Vagina (tissue), 2 donors: ENCODE data around the gene NF2. TPM values are rescaled to one million over a fixed set of nuclear protein-coding genes. Genes with fewer than 3 reads are reported as not detected.
A peak's percentile ranks its signal among the peaks of the same experiment; 100 is the strongest.

Experiments used
- DNase-seq, 2 donors: peaks; one replicate each; pipeline ENCODE4 v3.0.0-alpha.2; 2017; ENCODE audit errors: extremely low spot score in 2 of 2
- H3K27ac ChIP-seq: fragments of 200-600 bp; sonication (generic); one replicate; pipeline ENCODE4 v1.5.1; 2019
- H3K27me3 ChIP-seq: fragments of 200-600 bp; sonication (generic); one replicate; pipeline ENCODE4 v1.5.1; 2019
- H3K36me3 ChIP-seq, 2 donors: fragments of 200-600 bp; sonication (generic); one replicate each; pipeline ENCODE4 v1.5.1; 2017 to 2019
- H3K4me1 ChIP-seq: fragments of 200-600 bp; sonication (generic); one replicate; pipeline ENCODE4 v1.5.1; 2019
- H3K4me3 ChIP-seq, 2 donors: fragments of 200-600 bp; sonication (generic); 1 replicate in 1 of 2; 2 replicates in 1 of 2; pipeline ENCODE4 v1.5.1; 2016 to 2019
- H3K9me3 ChIP-seq: fragments of 200-600 bp; sonication (generic); one replicate; pipeline ENCODE4 v1.5.1; 2019
- POLR2A ChIP-seq, 2 donors: fragments of 450-650 bp; IDR thresholded peaks; one replicate each; pipeline ENCODE4 v1.6.1; 2017; ENCODE audit warnings: antibody characterized with exemption in 2 of 2, mild to moderate bottlenecking in 2 of 2, moderate library complexity in 2 of 2
- POLR2AphosphoS5 ChIP-seq, 2 donors: sonication (generic); formaldehyde crosslinking; IDR thresholded peaks; one replicate each; pipeline ENCODE4 v1.9.0; 2017; ENCODE audit warnings: antibody characterized with exemption in 2 of 2, mild to moderate bottlenecking in 2 of 2, low read depth in 1 of 2; ENCODE audit not compliant: insufficient read depth in 1 of 2
- intact Hi-C: fragments of 100-400 bp; cut with DNase I; formaldehyde crosslinking; loops from one replicate; pipeline ENCODE4 v1.15.1; 2023
- total RNA-seq: library from RNA; depleted of rRNA; stranded (reverse); fragments of >200 nt; gene quantifications from one replicate; pipeline ENCODE4 v1.2.3, GENCODE V29; 2016
- TF ChIP-seq, protein P1 (sequence below), 3 experiments: fragments of 450-650 bp in 2 of 3; fragments of 200-600 bp in 1 of 3; sonication (generic) in 1 of 3; IDR thresholded peaks; one replicate each; pipeline ENCODE4 v1.5.1; 2017 to 2019; ENCODE audit warnings: antibody characterized with exemption in 3 of 3, mild to moderate bottlenecking in 2 of 3, moderate library complexity in 2 of 3

NF2 gene
- total RNA-seq, 1 donor from 2014 or later, result 15.7 TPM

DNA sequence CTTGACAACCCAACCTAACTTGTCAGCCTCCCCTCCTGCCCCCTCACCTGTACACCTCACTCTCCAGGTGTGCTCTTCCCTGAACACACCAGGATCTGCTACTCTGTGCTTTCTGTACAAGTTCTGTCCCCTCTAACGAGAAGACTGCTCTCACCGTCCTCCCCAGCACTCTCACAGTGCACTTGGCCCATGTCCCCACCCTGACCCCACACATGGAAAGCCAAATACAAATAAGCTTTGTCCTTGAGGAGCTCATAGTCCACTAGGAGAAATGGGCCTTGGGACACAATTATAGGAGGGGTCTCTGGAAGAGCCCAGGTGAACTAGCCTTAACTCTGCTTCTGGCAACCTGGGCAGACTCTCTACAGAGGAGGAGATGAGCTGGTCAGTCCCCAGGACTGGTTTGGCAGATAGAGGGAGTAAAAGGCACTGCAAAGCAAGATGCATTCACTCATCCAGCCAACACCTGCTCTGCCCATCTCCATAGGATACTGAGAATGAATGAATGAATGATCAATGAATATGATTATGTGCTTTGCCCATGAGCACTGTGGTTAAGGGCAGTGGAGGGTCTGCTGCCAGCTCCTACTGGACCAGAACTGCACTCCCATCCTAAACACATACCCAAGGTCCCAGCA lies 32.4 kb upstream of the NF2 start:
- DNase-seq, result no peak
- H3K36me3 ChIP-seq, result peaks cover 0 to 16% of the 10 kb centered on the region in 2 donors
- no peak overlapping the region for H3K4me3 ChIP-seq
- intact Hi-C loops, result no loop called here
- H3K4me1 ChIP-seq, result no peaks in the 10 kb centered on the region
- H3K9me3 ChIP-seq, result no peaks in the 10 kb centered on the region
- H3K27ac ChIP-seq, result no peak overlapping the region
- H3K27me3 ChIP-seq, result no peaks in the 10 kb centered on the region
- TF ChIP-seq, protein P1, sequence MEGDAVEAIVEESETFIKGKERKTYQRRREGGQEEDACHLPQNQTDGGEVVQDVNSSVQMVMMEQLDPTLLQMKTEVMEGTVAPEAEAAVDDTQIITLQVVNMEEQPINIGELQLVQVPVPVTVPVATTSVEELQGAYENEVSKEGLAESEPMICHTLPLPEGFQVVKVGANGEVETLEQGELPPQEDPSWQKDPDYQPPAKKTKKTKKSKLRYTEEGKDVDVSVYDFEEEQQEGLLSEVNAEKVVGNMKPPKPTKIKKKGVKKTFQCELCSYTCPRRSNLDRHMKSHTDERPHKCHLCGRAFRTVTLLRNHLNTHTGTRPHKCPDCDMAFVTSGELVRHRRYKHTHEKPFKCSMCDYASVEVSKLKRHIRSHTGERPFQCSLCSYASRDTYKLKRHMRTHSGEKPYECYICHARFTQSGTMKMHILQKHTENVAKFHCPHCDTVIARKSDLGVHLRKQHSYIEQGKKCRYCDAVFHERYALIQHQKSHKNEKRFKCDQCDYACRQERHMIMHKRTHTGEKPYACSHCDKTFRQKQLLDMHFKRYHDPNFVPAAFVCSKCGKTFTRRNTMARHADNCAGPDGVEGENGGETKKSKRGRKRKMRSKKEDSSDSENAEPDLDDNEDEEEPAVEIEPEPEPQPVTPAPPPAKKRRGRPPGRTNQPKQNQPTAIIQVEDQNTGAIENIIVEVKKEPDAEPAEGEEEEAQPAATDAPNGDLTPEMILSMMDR (IDR thresholded peaks at IDR 0.05), result no peak
- TF ChIP-seq POLR2A (IDR thresholded peaks at IDR 0.05), result no peak
- TF ChIP-seq POLR2AphosphoS5 (IDR thresholded peaks at IDR 0.05; ENCODE audit: insufficient read depth in 1 of 2, low read depth in 1 of 2), result no peak

DNA sequence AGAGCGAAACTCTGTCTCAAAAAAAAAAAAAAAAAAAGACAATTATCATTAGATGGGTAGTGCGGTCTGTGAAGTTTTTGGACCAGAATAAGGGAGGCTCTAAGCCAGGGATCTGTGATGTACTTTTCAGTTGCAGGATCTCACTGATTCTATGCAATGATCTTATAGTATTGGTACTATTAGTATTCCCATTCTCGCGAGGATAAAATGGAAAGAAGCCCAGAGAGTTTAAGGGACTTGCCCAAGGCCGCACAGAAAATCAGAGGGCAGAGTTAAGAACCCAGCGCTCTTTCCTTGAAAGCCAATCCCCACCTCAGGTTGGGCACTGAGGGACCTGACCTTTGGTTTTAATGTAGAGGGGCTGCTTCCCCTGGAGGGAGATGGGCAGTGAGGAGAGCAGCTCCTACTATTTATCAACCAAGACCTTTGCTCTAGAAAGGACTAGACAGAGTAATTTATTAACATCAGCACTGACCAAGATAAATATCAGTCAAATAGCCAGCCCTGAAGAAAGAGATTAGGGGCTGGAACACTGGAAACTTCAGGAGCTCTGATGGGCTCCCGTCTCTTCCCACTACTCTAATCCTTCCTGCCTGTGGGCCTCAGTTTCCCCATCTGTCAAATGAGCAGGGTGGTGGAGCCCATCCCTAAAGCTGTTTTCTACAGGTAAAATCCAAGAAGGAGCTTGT lies 28.5 kb upstream of the NF2 start:
- H3K4me3 ChIP-seq, result no peak overlapping the region
- no peak for DNase-seq
- no peaks in the 10 kb centered on the region for H3K9me3 ChIP-seq
- H3K27ac ChIP-seq, result no peak overlapping the region
- peaks cover 2% of the 10 kb centered on the region for H3K4me1 ChIP-seq
- no peaks in the 10 kb centered on the region for H3K36me3 ChIP-seq
- no peak for TF ChIP-seq POLR2AphosphoS5 (IDR thresholded peaks at IDR 0.05; ENCODE audit: insufficient read depth in 1 of 2, low read depth in 1 of 2)
- TF ChIP-seq, protein P1 (IDR thresholded peaks at IDR 0.05), result no peak
- TF ChIP-seq POLR2A (IDR thresholded peaks at IDR 0.05), result no peak
- intact Hi-C loops, result no loop called here
- H3K27me3 ChIP-seq, result no peaks in the 10 kb centered on the region

- H3K4me3 ChIP-seq, result no peak overlapping the region
- no peak overlapping the region for H3K27ac ChIP-seq
- no peaks in the 10 kb centered on the region for H3K36me3 ChIP-seq
- TF ChIP-seq POLR2AphosphoS5 (IDR thresholded peaks at IDR 0.05; ENCODE audit: insufficient read depth in 1 of 2, low read depth in 1 of 2) (no peak), POLR2A (IDR thresholded peaks at IDR 0.05) (no peak)
- TF ChIP-seq, protein P1 (IDR thresholded peaks at IDR 0.05), result no peak
- peaks cover 18% of the 10 kb centered on the region for H3K4me1 ChIP-seq
- no peaks in the 10 kb centered on the region for H3K27me3 ChIP-seq
- H3K9me3 ChIP-seq, result no peaks in the 10 kb centered on the region
- intact Hi-C loops, result no loop called here
- DNase-seq, result no peak
These were observed 24.8 kb upstream of the NF2 start for GRCh38 chr22:29578462-29579200.

GRCh38 chr22:29580200-29580810 lies 23.1 kb upstream of the NF2 start:
- DNase-seq, result no peak
- Histone ChIP-seq H3K27me3 (no peaks in the 10 kb centered on the region), H3K4me1 (peaks cover 18% of the 10 kb centered on the region), H3K27ac (peak overlapping the region; percentile 66), H3K9me3 (no peaks in the 10 kb centered on the region), H3K36me3 (no peaks in the 10 kb centered on the region), H3K4me3 (peak overlapping the region; percentile 63 to 87)
- intact Hi-C loops, result no loop called here
- TF ChIP-seq POLR2AphosphoS5 (IDR thresholded peaks at IDR 0.05; ENCODE audit: insufficient read depth in 1 of 2, low read depth in 1 of 2) (no peak), POLR2A (IDR thresholded peaks at IDR 0.05) (no peak)
- TF ChIP-seq, protein P1 (IDR thresholded peaks at IDR 0.05), result no peak
